Karpas-422 (cell line): Measurements from ENCODE around the gene PLP2. TPM values are rescaled to one million over a fixed set of nuclear protein-coding genes. Genes with fewer than 3 reads are reported as not detected.

Experiments used
- DNase-seq: peaks from one replicate; pipeline ENCODE4 v3.0.0-alpha.2; 2015
- H2AFZ ChIP-seq: fragments of 200-600 bp; sonication (generic); 2 replicates; pipeline ENCODE4 v1.6.1; 2014; ENCODE audit warnings: antibody characterized with exemption, low read length, mixed read lengths
- H3K27ac ChIP-seq: fragments of 200-600 bp; sonication (generic); 2 replicates; pipeline ENCODE4 v1.5.1; 2014; ENCODE audit warnings: mild to moderate bottlenecking, low read length, moderate library complexity
- H3K27me3 ChIP-seq: fragments of 200-600 bp; sonication (generic); 2 replicates; pipeline ENCODE4 v1.6.1; 2014; ENCODE audit warnings: low read length, mixed read lengths
- H3K36me3 ChIP-seq: fragments of 200-600 bp; sonication (generic); 2 replicates; pipeline ENCODE4 v1.6.1; 2014; ENCODE audit warnings: low read length, mixed read lengths; ENCODE audit not compliant: insufficient read depth
- H3K4me1 ChIP-seq: fragments of 200-600 bp; sonication (generic); 2 replicates; pipeline ENCODE4 v1.6.1; 2014; ENCODE audit warnings: mild to moderate bottlenecking, low read length, mixed read lengths
- H3K4me2 ChIP-seq: fragments of 200-600 bp; sonication (generic); 2 replicates; pipeline ENCODE4 v1.6.1; 2014; ENCODE audit warnings: low read length, low read depth, mild to moderate bottlenecking; ENCODE audit not compliant: poor library complexity, severe bottlenecking
- H3K4me3 ChIP-seq: fragments of 200-600 bp; sonication (generic); 2 replicates; pipeline ENCODE4 v1.5.1; 2014; ENCODE audit warnings: mild to moderate bottlenecking, antibody characterized with exemption, low read length, mixed read lengths
- H3K79me2 ChIP-seq: fragments of 200-600 bp; sonication (generic); 2 replicates; pipeline ENCODE4 v1.6.1; 2014; ENCODE audit warnings: mild to moderate bottlenecking, low read length, mixed read lengths
- H3K9ac ChIP-seq: fragments of 200-600 bp; sonication (generic); 2 replicates; pipeline ENCODE4 v1.6.0; 2014; ENCODE audit warnings: low read length
- H3K9me2 ChIP-seq: fragments of 200-600 bp; sonication (generic), shearing (Covaris generic); replicated peaks from 2 replicates; pipeline ENCODE4 v1.6.0; 2014; ENCODE audit warnings: mild to moderate bottlenecking, low read length, moderate library complexity; ENCODE audit not compliant: insufficient read depth
- H3K9me3 ChIP-seq: fragments of 300-700, 200-600 bp; sonication (generic); 2 replicates; pipeline ENCODE4 v1.6.1; 2014; ENCODE audit warnings: low read length, mixed read lengths
- H4K20me1 ChIP-seq: fragments of 200-600 bp; sonication (generic); 2 replicates; pipeline ENCODE4 v1.6.1; 2014; ENCODE audit warnings: mild to moderate bottlenecking, antibody characterized with exemption, low read length, low read depth; ENCODE audit not compliant: insufficient read depth
- total RNA-seq: library from RNA; depleted of rRNA; stranded (reverse); fragments of >200 nt; shearing (Covaris generic); gene quantifications from 2 replicates; pipeline ENCODE4 v1.2.3, GENCODE V29; 2014; ENCODE audit warnings: low replicate concordance

PLP2 gene
- total RNA-seq, 1 experiment from 2014 or later, result 37.0 TPM

- peak within 1 kb of the TSS; percentile 78 for H3K4me3 ChIP-seq
- peak within 1 kb of the TSS; percentile 87 for H3K4me2 ChIP-seq
- H3K9ac ChIP-seq, result peak within 1 kb of the TSS; percentile 82
- peaks cover 3% of the 10 kb centered on the region; the same call in 1 of the 2 replicates for H3K36me3 ChIP-seq
- no peaks in the 10 kb centered on the region for H3K9me2 ChIP-seq
- H3K27ac ChIP-seq, result peak within 1 kb of the TSS; percentile 58
- no peaks in the 10 kb centered on the region for H3K27me3 ChIP-seq
- H4K20me1 ChIP-seq, result no peaks in the 10 kb centered on the region; the same call in 1 of the 2 replicates
- peak; percentile 92 for DNase-seq
- peaks cover 17% of the 10 kb centered on the region for H3K79me2 ChIP-seq
- peaks cover 26% of the 10 kb centered on the region for H3K4me1 ChIP-seq
- peak within 1 kb of the TSS; percentile 58; the same call in 1 of the 2 replicates for H2AFZ ChIP-seq
- H3K9me3 ChIP-seq, result no peaks in the 10 kb centered on the region
Observed at GRCh38 chrX:49186125-49187027, 14.7 kb downstream of the PLP2 start, which contains the start of gene PRICKLE3. Gene PRICKLE3 (minus strand): TSS chrX:49186373. CDS start chrX:49186297, 76 bp downstream.

- H3K4me3 ChIP-seq, result no peak overlapping the region
- H4K20me1 ChIP-seq, result no peaks in the 10 kb centered on the region; the same call in 1 of the 2 replicates
- H3K4me2 ChIP-seq, result peak overlapping the region; percentile 87
- peaks cover 17% of the 10 kb centered on the region for H3K79me2 ChIP-seq
- no peak for DNase-seq
- H3K27me3 ChIP-seq, result no peaks in the 10 kb centered on the region
- H3K9me2 ChIP-seq, result no peaks in the 10 kb centered on the region
- H3K36me3 ChIP-seq, result peaks cover 3% of the 10 kb centered on the region; the same call in 1 of the 2 replicates
- peaks cover 26% of the 10 kb centered on the region for H3K4me1 ChIP-seq
- H2AFZ ChIP-seq, result no peak overlapping the region
- H3K9ac ChIP-seq, result peak overlapping the region; percentile 82
- H3K9me3 ChIP-seq, result no peaks in the 10 kb centered on the region
- H3K27ac ChIP-seq, result no peak overlapping the region
Observed at GRCh38 chrX:49187028-49187394, 15.3 kb downstream of the PLP2 start.

GRCh38 chrX:49187526-49187925 is 15.8 kb downstream of the PLP2 start:
- H3K4me3 ChIP-seq, result no peak overlapping the region
- peaks cover 28% of the 10 kb centered on the region for H3K4me1 ChIP-seq
- H3K36me3 ChIP-seq, result peaks cover 3% of the 10 kb centered on the region; the same call in 1 of the 2 replicates
- no peak overlapping the region for H3K4me2 ChIP-seq
- H2AFZ ChIP-seq, result no peak overlapping the region
- no peaks in the 10 kb centered on the region; the same call in 1 of the 2 replicates for H4K20me1 ChIP-seq
- no peaks in the 10 kb centered on the region for H3K9me2 ChIP-seq
- no peak overlapping the region for H3K9ac ChIP-seq
- no peaks in the 10 kb centered on the region for H3K27me3 ChIP-seq
- H3K79me2 ChIP-seq, result peaks cover 17% of the 10 kb centered on the region
- no peak overlapping the region for H3K27ac ChIP-seq
- DNase-seq, result no peak
- no peaks in the 10 kb centered on the region for H3K9me3 ChIP-seq

GRCh38 chrX:49188468-49189076 is 16.9 kb downstream of the PLP2 start:
- H2AFZ ChIP-seq, result no peak overlapping the region
- no peaks in the 10 kb centered on the region for H3K36me3 ChIP-seq
- DNase-seq, result no peak
- H3K27ac ChIP-seq, result no peak overlapping the region
- no peaks in the 10 kb centered on the region for H3K9me2 ChIP-seq
- H3K9me3 ChIP-seq, result no peaks in the 10 kb centered on the region
- no peak overlapping the region for H3K4me3 ChIP-seq
- no peak overlapping the region for H3K4me2 ChIP-seq
- H3K9ac ChIP-seq, result no peak overlapping the region
- no peaks in the 10 kb centered on the region for H3K27me3 ChIP-seq
- H3K4me1 ChIP-seq, result peaks cover 30% of the 10 kb centered on the region
- H4K20me1 ChIP-seq, result no peaks in the 10 kb centered on the region; the same call in 1 of the 2 replicates
- peaks cover 17% of the 10 kb centered on the region for H3K79me2 ChIP-seq

- Histone ChIP-seq H3K4me1 (peaks cover 22% of the 10 kb centered on the region), H3K79me2 (peaks cover 13% of the 10 kb centered on the region), H3K27ac (peak overlapping the region; percentile 57), H3K4me2 (peak overlapping the region; percentile 64), H4K20me1 (no peaks in the 10 kb centered on the region; the same call in 1 of the 2 replicates), H3K4me3 (peak overlapping the region; percentile 70), H3K36me3 (no peaks in the 10 kb centered on the region), H3K9ac (peak overlapping the region; percentile 73), H3K9me2 (no peaks in the 10 kb centered on the region), H3K9me3 (no peaks in the 10 kb centered on the region), H3K27me3 (no peaks in the 10 kb centered on the region), H2AFZ (no peak overlapping the region)
- no peak for DNase-seq
Observed at GRCh38 chrX:49189606-49190005, 17.9 kb downstream of the PLP2 start.

- Histone ChIP-seq H3K27ac (peak overlapping the region; percentile 66), H4K20me1 (no peaks in the 10 kb centered on the region), H3K27me3 (no peaks in the 10 kb centered on the region), H3K36me3 (no peaks in the 10 kb centered on the region), H3K4me1 (peaks cover 18% of the 10 kb centered on the region), H3K79me2 (peaks cover 2% of the 10 kb centered on the region; the same call in 1 of the 2 replicates), H3K4me3 (peak overlapping the region; percentile 81), H2AFZ (no peak overlapping the region), H3K4me2 (peak overlapping the region; percentile 75), H3K9me2 (no peaks in the 10 kb centered on the region), H3K9ac (peak overlapping the region; percentile 82), H3K9me3 (no peaks in the 10 kb centered on the region)
- peak; percentile 97 for DNase-seq
Observed at GRCh38 chrX:49190821-49191573, 19.3 kb downstream of the PLP2 start.

- H2AFZ ChIP-seq, result no peak overlapping the region
- peak; percentile 70 for DNase-seq
- no peaks in the 10 kb centered on the region for H3K9me2 ChIP-seq
- H4K20me1 ChIP-seq, result no peaks in the 10 kb centered on the region
- H3K4me1 ChIP-seq, result peaks cover 15% of the 10 kb centered on the region
- H3K79me2 ChIP-seq, result no peaks in the 10 kb centered on the region
- peak overlapping the region; percentile 66 for H3K27ac ChIP-seq
- peak overlapping the region; percentile 82 for H3K9ac ChIP-seq
- H3K4me3 ChIP-seq, result peak overlapping the region; percentile 81
- H3K9me3 ChIP-seq, result no peaks in the 10 kb centered on the region
- H3K4me2 ChIP-seq, result peak overlapping the region; percentile 75
- no peaks in the 10 kb centered on the region for H3K27me3 ChIP-seq
- H3K36me3 ChIP-seq, result no peaks in the 10 kb centered on the region
Observed at GRCh38 chrX:49191574-49192011, 19.9 kb downstream of the PLP2 start.
